Stomach (tissue), 4 donors: ENCODE measurements around the gene RPTOR.

Experiments used
- EP300 ChIP-seq: sonication (generic); formaldehyde crosslinking; IDR thresholded peaks from one replicate; pipeline ENCODE4 v1.6.1; 2017; ENCODE audit warnings: antibody characterized with exemption
- POLR2A ChIP-seq, 4 donors: fragments of 450-650 bp; IDR thresholded peaks; one replicate each; pipeline ENCODE4 v1.6.1; 2016; ENCODE audit warnings: antibody characterized with exemption in 4 of 4, control low read depth in 2 of 4, mild to moderate bottlenecking in 1 of 4, moderate library complexity in 1 of 4
- POLR2AphosphoS5 ChIP-seq, 3 donors: sonication (generic); formaldehyde crosslinking; IDR thresholded peaks; one replicate each; pipeline ENCODE4 v1.6.1; 2016; ENCODE audit warnings: antibody characterized with exemption in 3 of 3
- TF ChIP-seq, protein P1 (sequence below), 7 experiments: fragments of 450-650 bp in 4 of 7; fragments of 200-600 bp in 3 of 7; sonication (generic) in 3 of 7; IDR thresholded peaks; one replicate each; pipeline ENCODE4 v1.5.1; 2016 to 2019; ENCODE audit warnings: antibody characterized with exemption in 7 of 7, control low read depth in 2 of 7, mild to moderate bottlenecking in 1 of 7

DNA sequence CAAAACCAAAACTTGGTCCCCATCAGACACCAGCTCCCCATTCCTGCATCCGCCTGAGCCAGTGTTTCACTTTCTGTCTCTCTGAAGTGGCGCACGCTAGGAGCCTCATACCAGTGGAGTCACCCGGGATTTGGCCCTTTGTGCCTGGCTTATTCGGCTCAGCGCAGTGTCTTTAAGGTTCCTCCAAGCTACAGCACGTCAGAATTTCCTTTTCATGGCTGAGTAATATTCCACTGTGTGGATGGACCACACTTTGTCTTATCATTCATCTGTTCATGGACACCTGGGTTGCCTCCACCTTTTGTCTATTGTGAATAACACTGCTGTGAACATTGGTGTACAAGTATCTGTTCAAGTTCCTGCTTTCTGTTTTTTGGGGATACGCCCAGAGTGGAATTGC is 401.8 kb downstream of the RPTOR start:
- TF ChIP-seq, protein P1, sequence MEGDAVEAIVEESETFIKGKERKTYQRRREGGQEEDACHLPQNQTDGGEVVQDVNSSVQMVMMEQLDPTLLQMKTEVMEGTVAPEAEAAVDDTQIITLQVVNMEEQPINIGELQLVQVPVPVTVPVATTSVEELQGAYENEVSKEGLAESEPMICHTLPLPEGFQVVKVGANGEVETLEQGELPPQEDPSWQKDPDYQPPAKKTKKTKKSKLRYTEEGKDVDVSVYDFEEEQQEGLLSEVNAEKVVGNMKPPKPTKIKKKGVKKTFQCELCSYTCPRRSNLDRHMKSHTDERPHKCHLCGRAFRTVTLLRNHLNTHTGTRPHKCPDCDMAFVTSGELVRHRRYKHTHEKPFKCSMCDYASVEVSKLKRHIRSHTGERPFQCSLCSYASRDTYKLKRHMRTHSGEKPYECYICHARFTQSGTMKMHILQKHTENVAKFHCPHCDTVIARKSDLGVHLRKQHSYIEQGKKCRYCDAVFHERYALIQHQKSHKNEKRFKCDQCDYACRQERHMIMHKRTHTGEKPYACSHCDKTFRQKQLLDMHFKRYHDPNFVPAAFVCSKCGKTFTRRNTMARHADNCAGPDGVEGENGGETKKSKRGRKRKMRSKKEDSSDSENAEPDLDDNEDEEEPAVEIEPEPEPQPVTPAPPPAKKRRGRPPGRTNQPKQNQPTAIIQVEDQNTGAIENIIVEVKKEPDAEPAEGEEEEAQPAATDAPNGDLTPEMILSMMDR (IDR thresholded peaks at IDR 0.05) = no peak
- no peak for TF ChIP-seq POLR2A (IDR thresholded peaks at IDR 0.05)
- TF ChIP-seq EP300 = no peak
- TF ChIP-seq POLR2AphosphoS5 (IDR thresholded peaks at IDR 0.05) = no peak
